Measurements from ENCODE around the gene APBB1IP. TPM values are rescaled to one million over a fixed set of nuclear protein-coding genes. Genes with fewer than 3 reads are reported as not detected.
"Not testable (repeated sequence)": the region's sequence is repeated elsewhere in the genome, so short reads cannot be mapped to it uniquely, and the experiment has no call there.

APBB1IP gene
- total RNA-seq, 1 donor from 2014 or later: not detected

DNA sequence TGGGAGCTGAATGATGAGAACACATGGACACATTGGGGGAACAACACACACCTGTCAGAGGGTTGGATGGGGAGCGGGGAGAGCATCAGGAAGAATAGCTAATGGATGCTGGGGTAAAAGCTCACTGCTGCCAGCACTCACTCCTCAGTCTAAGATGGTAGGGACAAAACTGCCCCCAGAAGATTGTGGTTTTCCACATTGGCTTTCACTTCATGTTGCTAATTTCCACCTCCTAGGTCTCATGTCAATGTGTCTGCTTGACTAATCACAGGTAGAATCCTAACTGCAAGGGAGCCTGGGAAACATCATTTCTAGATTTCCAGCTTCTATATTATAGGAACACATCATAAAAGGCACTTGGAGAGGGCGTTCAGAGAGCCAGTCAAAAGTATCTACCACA, 22.6 kb downstream of the APBB1IP start:
- Mint-ChIP-seq H3K9me3 (ENCODE audit: low read depth) (peaks cover 3% of the 10 kb centered on the region), H3K27me3 (ENCODE audit: low read depth) (peaks cover 5% of the 10 kb centered on the region), H3K36me3 (ENCODE audit: low read depth) (no peaks in the 10 kb centered on the region), H3K27ac (ENCODE audit: unreplicated experiment) (no peak overlapping the region), H3K4me3 (ENCODE audit: unreplicated experiment) (no peak overlapping the region), H3K4me1 (ENCODE audit: low read depth) (no peaks in the 10 kb centered on the region)
- DNase-seq (ENCODE audit: low spot score): no peak
- TF ChIP-seq, protein P1, sequence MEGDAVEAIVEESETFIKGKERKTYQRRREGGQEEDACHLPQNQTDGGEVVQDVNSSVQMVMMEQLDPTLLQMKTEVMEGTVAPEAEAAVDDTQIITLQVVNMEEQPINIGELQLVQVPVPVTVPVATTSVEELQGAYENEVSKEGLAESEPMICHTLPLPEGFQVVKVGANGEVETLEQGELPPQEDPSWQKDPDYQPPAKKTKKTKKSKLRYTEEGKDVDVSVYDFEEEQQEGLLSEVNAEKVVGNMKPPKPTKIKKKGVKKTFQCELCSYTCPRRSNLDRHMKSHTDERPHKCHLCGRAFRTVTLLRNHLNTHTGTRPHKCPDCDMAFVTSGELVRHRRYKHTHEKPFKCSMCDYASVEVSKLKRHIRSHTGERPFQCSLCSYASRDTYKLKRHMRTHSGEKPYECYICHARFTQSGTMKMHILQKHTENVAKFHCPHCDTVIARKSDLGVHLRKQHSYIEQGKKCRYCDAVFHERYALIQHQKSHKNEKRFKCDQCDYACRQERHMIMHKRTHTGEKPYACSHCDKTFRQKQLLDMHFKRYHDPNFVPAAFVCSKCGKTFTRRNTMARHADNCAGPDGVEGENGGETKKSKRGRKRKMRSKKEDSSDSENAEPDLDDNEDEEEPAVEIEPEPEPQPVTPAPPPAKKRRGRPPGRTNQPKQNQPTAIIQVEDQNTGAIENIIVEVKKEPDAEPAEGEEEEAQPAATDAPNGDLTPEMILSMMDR (IDR thresholded peaks at IDR 0.05): no peak

DNA sequence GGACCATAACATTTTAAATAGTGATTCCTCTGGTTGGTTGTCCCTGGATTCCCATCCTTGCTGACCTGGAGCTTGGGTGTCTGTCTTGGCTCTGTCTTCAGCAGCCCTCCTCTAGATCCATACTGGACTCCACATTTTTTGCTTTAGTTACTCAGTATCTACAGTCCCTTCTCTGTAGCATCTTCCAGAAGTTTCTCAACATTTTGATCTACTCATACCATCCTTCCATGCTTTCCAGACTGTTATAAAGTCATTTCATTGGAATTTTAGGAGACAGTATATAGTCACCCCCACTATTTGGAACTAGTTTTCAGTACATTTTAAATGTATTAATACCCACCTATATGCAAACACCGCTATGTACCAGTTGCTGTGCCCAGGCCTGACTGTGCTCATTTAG, 25.8 kb downstream of the APBB1IP start:
- no peak for DNase-seq (ENCODE audit: low spot score)
- Mint-ChIP-seq H3K4me1 (ENCODE audit: low read depth) (peaks cover 11% of the 10 kb centered on the region), H3K4me3 (ENCODE audit: unreplicated experiment) (no peak overlapping the region), H3K36me3 (ENCODE audit: low read depth) (no peaks in the 10 kb centered on the region), H3K27ac (ENCODE audit: unreplicated experiment) (no peak overlapping the region), H3K9me3 (ENCODE audit: low read depth) (peaks cover 3% of the 10 kb centered on the region), H3K27me3 (ENCODE audit: low read depth) (no peaks in the 10 kb centered on the region)
- TF ChIP-seq, protein P1 (IDR thresholded peaks at IDR 0.05): no peak

DNA sequence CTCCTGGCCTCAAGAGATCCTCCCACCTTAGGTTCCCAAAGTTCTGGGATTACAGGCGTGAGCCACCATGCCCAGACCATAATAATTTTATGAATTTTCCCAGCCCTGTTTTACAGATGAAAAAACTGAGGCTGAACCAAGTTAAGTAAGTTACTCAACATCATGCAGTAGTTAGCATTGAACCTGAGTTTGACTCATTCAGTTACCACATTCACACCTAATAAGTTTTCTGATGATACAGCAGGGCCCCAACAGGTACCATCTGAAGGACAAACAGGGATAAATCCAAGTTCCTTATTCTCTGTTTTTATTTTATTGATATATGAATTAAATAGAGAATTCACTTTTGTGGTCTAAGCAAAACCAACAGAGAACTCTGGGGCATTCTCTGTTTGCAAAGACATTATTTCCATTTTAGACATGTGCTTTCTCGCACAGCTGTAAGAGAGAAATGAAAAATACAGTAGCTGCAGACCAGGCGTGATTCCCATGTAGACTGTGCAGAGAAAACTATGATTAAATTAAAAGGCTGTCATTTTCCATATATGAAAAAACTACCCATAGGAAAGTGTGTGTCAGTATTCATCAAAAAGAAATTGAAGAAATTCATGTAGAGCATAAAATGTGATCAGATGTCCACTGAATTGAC, 26.6 kb downstream of the APBB1IP start:
- H3K27ac Mint-ChIP-seq (ENCODE audit: unreplicated experiment): no peak overlapping the region
- DNase-seq (ENCODE audit: low spot score): no peak
- no peaks in the 10 kb centered on the region for H3K36me3 Mint-ChIP-seq (ENCODE audit: low read depth)
- no peaks in the 10 kb centered on the region for H3K27me3 Mint-ChIP-seq (ENCODE audit: low read depth)
- H3K4me3 Mint-ChIP-seq (ENCODE audit: unreplicated experiment): no peak overlapping the region
- peaks cover 3% of the 10 kb centered on the region for H3K9me3 Mint-ChIP-seq (ENCODE audit: low read depth)
- TF ChIP-seq, protein P1 (IDR thresholded peaks at IDR 0.05): no peak
- H3K4me1 Mint-ChIP-seq (ENCODE audit: low read depth): peaks cover 11% of the 10 kb centered on the region

DNA sequence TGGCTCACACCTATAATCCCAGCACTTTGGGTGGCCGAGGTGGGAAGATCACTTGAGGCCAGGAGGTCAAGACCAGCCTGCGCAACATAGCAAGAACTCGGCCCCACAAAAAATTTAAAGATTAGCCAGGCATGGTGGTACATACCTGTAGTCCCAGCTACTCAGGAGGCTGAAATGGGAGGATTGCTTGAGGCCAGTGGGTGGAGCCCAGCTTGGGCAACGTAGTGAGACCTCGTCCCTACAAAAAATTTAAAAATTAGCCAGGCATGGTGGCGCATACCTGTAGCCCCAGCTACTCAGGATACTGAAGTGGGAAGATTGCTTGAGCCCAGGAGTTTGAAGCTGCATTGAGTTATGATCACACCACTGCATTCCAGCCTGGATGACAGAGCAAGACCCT, 28.4 kb downstream of the APBB1IP start:
- peaks cover 11% of the 10 kb centered on the region for H3K4me1 Mint-ChIP-seq (ENCODE audit: low read depth)

DNA sequence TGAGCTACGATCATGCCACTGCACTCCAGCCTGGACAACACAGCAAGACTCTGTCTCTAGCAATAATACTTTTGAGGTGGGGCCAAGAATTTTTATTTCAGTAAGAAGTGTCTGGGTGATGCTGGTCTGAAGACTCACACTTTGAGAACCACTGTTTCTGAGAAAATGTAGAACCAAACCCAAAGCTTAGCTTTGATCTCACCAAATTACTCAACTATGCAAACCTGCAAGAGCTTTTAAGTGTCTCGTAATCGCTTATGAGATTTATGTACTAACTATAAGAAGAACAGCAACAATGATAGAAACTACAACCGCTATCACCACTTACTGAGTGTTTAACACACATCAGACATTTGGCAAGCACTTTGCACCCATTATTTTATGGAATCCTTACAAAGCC, 29.5 kb downstream of the APBB1IP start:
- DNase-seq (ENCODE audit: low spot score): no peak
- TF ChIP-seq, protein P1 (IDR thresholded peaks at IDR 0.05): no peak
- H3K4me3 Mint-ChIP-seq (ENCODE audit: unreplicated experiment): no peak overlapping the region
- no peaks in the 10 kb centered on the region for H3K27me3 Mint-ChIP-seq (ENCODE audit: low read depth)
- peaks cover 11% of the 10 kb centered on the region for H3K4me1 Mint-ChIP-seq (ENCODE audit: low read depth)
- H3K9me3 Mint-ChIP-seq (ENCODE audit: low read depth): no peaks in the 10 kb centered on the region
- no peaks in the 10 kb centered on the region for H3K36me3 Mint-ChIP-seq (ENCODE audit: low read depth)
- H3K27ac Mint-ChIP-seq (ENCODE audit: unreplicated experiment): no peak overlapping the region

More for the DNA sequence above, 28.4 kb downstream of the APBB1IP start:
- not testable (repeated sequence) for H3K27me3 Mint-ChIP-seq (ENCODE audit: low read depth); H3K36me3 Mint-ChIP-seq (ENCODE audit: low read depth); H3K9me3 Mint-ChIP-seq (ENCODE audit: low read depth); DNase-seq (ENCODE audit: low spot score); H3K4me3 Mint-ChIP-seq (ENCODE audit: unreplicated experiment); H3K27ac Mint-ChIP-seq (ENCODE audit: unreplicated experiment)

DNA sequence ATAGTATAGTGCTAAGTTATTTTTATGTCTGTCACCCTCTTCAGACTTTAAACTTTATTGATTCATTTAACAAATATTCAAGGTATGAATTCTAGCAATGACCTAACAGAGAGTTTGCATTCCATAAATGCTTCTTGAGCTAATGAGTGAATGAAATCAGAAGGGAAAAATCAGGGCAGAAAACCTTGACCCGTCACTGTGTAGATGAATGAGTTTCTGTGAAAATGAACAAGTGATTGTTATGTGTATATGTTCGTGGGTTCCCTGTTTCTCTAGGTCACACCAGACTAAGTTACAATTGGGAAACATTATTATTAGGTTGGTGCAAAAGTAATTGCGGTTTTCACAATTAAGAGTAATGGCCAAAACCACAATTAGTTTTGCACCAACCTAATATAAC, 30.1 kb downstream of the APBB1IP start:
- Mint-ChIP-seq H3K4me3 (ENCODE audit: unreplicated experiment) (no peak overlapping the region), H3K27ac (ENCODE audit: unreplicated experiment) (no peak overlapping the region), H3K27me3 (ENCODE audit: low read depth) (no peaks in the 10 kb centered on the region), H3K4me1 (ENCODE audit: low read depth) (peaks cover 11% of the 10 kb centered on the region), H3K36me3 (ENCODE audit: low read depth) (no peaks in the 10 kb centered on the region), H3K9me3 (ENCODE audit: low read depth) (no peaks in the 10 kb centered on the region)
- TF ChIP-seq, protein P1 (IDR thresholded peaks at IDR 0.05): no peak
- DNase-seq (ENCODE audit: low spot score): no peak

All from chondrocyte (in vitro differentiated cells).